Psoas muscle (tissue), 8 donors: ENCODE data around the gene PRPSAP1. TPM values are rescaled to one million over a fixed set of nuclear protein-coding genes. Genes with fewer than 3 reads are reported as not detected.
A peak's percentile ranks its signal among the peaks of the same experiment; 100 is the strongest.
"Not testable (repeated sequence)": the region's sequence is repeated elsewhere in the genome, so short reads cannot be mapped to it uniquely, and the experiment has no call there.

Experiments
- ATAC-seq, 4 donors: fragments of 200-7000 bp; cut with Tn5 transposase; one replicate each; pipeline ENCODE4 v1.9.1; 2020; ENCODE audit warnings: moderate library complexity in 3 of 4, mild to moderate bottlenecking in 2 of 4
- DNase-seq, 2 donors: peaks; one replicate each; pipeline ENCODE4 v3.0.0-alpha.2; 2020
- H3K27ac ChIP-seq: fragments of 200-600 bp; one replicate; pipeline ENCODE4 v1.8.0; 2022
- H3K27me3 ChIP-seq, 3 donors: fragments of 200-600 bp in 1 of 3; one replicate each; pipeline versions ENCODE4 v1.6.1 to v1.8.0; 2013 to 2022; ENCODE audit warnings: low read length in 2 of 3, mild to moderate bottlenecking in 2 of 3, moderate library complexity in 1 of 3; ENCODE audit not compliant: insufficient read depth in 3 of 3
- H3K36me3 ChIP-seq, 2 donors: fragments of 200-600 bp in 1 of 2; one replicate each; pipeline versions ENCODE4 v1.6.1 to v1.8.0; 2013 to 2022; ENCODE audit warnings: low read depth in 1 of 2, mild to moderate bottlenecking in 1 of 2, moderate library complexity in 1 of 2; ENCODE audit not compliant: insufficient read depth in 1 of 2
- H3K4me1 ChIP-seq: fragments of 200-600 bp; one replicate; pipeline ENCODE4 v1.8.0; 2022
- H3K4me3 ChIP-seq: fragments of 200-600 bp; one replicate; pipeline ENCODE4 v1.8.0; 2022; ENCODE audit warnings: mild to moderate bottlenecking
- H3K9me3 ChIP-seq: fragments of 200-600 bp; one replicate; pipeline ENCODE4 v1.8.0; 2022
- CTCF ChIP-seq: fragments of 200-600 bp; IDR thresholded peaks from one replicate; pipeline ENCODE4 v1.8.0; 2022; ENCODE audit warnings: antibody characterized with exemption
- WGBS, 3 donors: extraction: QIAGEN DNeasy Blood & Tissue Kit; methylation state at CpG; one replicate each; pipeline versions ENCODE4 v1.1.6 to v1.1.7; 2013; 5-methylcytosine and 5-hydroxymethylcytosine counted together
- intact Hi-C, 2 donors: fragments of 100-400 bp; cut with DNase I; formaldehyde crosslinking; loops; one replicate each; pipeline versions ENCODE4 v1.11.0 to v1.14.2; 2022
- polyA plus RNA-seq, 3 donors: library from polyadenylated mRNA; stranded (reverse); fragments of 200-250 nt; gene quantifications; one replicate each; pipeline ENCODE4 v1.2.3, GENCODE V29; 2013
- total RNA-seq, 4 donors: library from RNA; stranded (reverse); fragmentation: NEBNext Ultra II Directional in 2 of 4; extraction: Animal tissue kit (Norgen Biotek cat#: 25700) in 2 of 4; gene quantifications; one replicate each; pipeline versions ENCODE4 v1.2.1 to v1.2.4, GENCODE V29; 2021 to 2023
- donor health status: healthy with polysubstance abuse.
- donor health status: DM: no; HTN: no; CAD: no; lungs with moderate emphysema.
- donor health status: Bipolar disorder and iron deficiency.
- donor health status: healthy.
- donor health status: DM: yes; HTN: yes; CAD: no.
- donor health status: DM: no; HTN: no; CAD: no.
- donor health status: DM: no; HTN: no; CAD: no.
- donor health status: DM: yes; HTN: yes; CAD: no.

PRPSAP1 gene
- total and polyA plus RNA-seq, 7 donors: 9.5 to 24.7 (median 17.8) TPM

- H3K4me3 ChIP-seq: peak overlapping the region; percentile 86
- DNase-seq: peak; percentile 37 to 66
- H3K9me3 ChIP-seq: no peaks in the 10 kb centered on the region
- intact Hi-C loops: no loop called here
- no peak for ATAC-seq
- no peaks in the 10 kb centered on the region for H3K27me3 ChIP-seq
- TF ChIP-seq CTCF: no peak
- 40 to 57% (median 40%) methylated on average over 12 of the region's 12 CpGs for WGBS, 3 donors
- H3K27ac ChIP-seq: peak overlapping the region; percentile 94
- H3K4me1 ChIP-seq: peaks cover 68% of the 10 kb centered on the region
- H3K36me3 ChIP-seq: peaks cover 5 to 11% of the 10 kb centered on the region in 2 donors
Measured at GRCh38 chr17:76268991-76269981, 84.4 kb downstream of the PRPSAP1 start.

GRCh38 chr17:76268015-76268749 is 85.5 kb downstream of the PRPSAP1 start:
- intact Hi-C loops: no loop called here
- H3K4me3 ChIP-seq: peak overlapping the region; percentile 86
- peak overlapping the region; percentile 94 for H3K27ac ChIP-seq
- ATAC-seq (peak; percentile 20 to 43 (median 32)), DNase-seq (peak; percentile 88 to 94)
- H3K9me3 ChIP-seq: no peaks in the 10 kb centered on the region
- peaks cover 77% of the 10 kb centered on the region for H3K4me1 ChIP-seq
- 18 to 29% (median 22%) methylated on average over 8 to 9 of the region's 9 CpGs for WGBS, 3 donors
- no peaks in the 10 kb centered on the region for H3K27me3 ChIP-seq
- TF ChIP-seq CTCF: no peak
- peaks cover 5 to 11% of the 10 kb centered on the region in 2 donors for H3K36me3 ChIP-seq

- ATAC-seq, intact Hi-C loops, DNase-seq, H3K27me3 ChIP-seq, H3K9me3 ChIP-seq: not testable (repeated sequence)
- Histone ChIP-seq H3K36me3 (peaks cover 5 to 11% of the 10 kb centered on the region in 2 donors), H3K27ac (peak overlapping the region; percentile 94), H3K4me3 (peak overlapping the region; percentile 86), H3K4me1 (peaks cover 81% of the 10 kb centered on the region)
- WGBS, 3 donors: 65 to 79% (median 67%) methylated on average over 13 of the region's 13 CpGs
Measured at GRCh38 chr17:76267581-76268001, 86.1 kb downstream of the PRPSAP1 start.

- Histone ChIP-seq H3K4me3 (peak overlapping the region; percentile 86), H3K36me3 (peaks cover 5 to 11% of the 10 kb centered on the region in 2 donors), H3K4me1 (peaks cover 81% of the 10 kb centered on the region), H3K27ac (peak overlapping the region; percentile 94), H3K9me3 (no peaks in the 10 kb centered on the region), H3K27me3 (no peaks in the 10 kb centered on the region)
- WGBS, 3 donors: 25 to 51% (median 28%) methylated on average over 4 of the region's 4 CpGs
- DNase-seq (no peak), ATAC-seq (no peak)
- no peak for TF ChIP-seq CTCF
- intact Hi-C loops: no loop called here
Measured at GRCh38 chr17:76267051-76267576, 86.6 kb downstream of the PRPSAP1 start.
